A673 (cell line): ENCODE measurements around the gene KCNJ8. TPM values are rescaled to one million over a fixed set of nuclear protein-coding genes. Genes with fewer than 3 reads are reported as not detected.

Experiments used
- BruUV-seq: library from RNA; stranded (reverse); fragments of 400-500 nt; replicated peaks from 2 replicates; lab custom pipeline; 2021; lab: Mats Ljungman, UMichigan
- CTCF ChIA-PET: fragments of 300-600 bp; sonication (Branson Sonifier 250); formaldehyde crosslinking; loops from one replicate; lab custom pipeline; 2022; ENCODE audit warnings: antibody characterized with exemption; lab: Charles Lee
- POLR2A ChIA-PET: fragments of 300-600 bp; sonication (Branson Sonifier 250); formaldehyde crosslinking; loops from one replicate; lab custom pipeline; 2022; ENCODE audit warnings: antibody characterized with exemption; ENCODE audit not compliant: low non-redundant PET; lab: Charles Lee
- DNase-seq: peaks from one replicate; pipeline ENCODE4 v3.0.0-alpha.2; 2015; ENCODE audit warnings: low spot score
- H3K27ac ChIP-seq: fragments of 200-600 bp; sonication (generic); 2 replicates; pipeline ENCODE4 v1.5.1; 2016; ENCODE audit warnings: mixed run types, low read depth, mild to moderate bottlenecking, mixed read lengths, antibody characterized with exemption, low read length; ENCODE audit not compliant: poor library complexity, severe bottlenecking
- H3K27me3 ChIP-seq: fragments of 200-600 bp; sonication (generic); replicated peaks from 2 replicates; pipeline ENCODE4 v1.6.1; 2017; ENCODE audit warnings: mixed run types, low read depth, mild to moderate bottlenecking, mixed read lengths, antibody characterized with exemption, low read length; ENCODE audit not compliant: insufficient read depth, poor library complexity
- H3K36me3 ChIP-seq: fragments of 200-600 bp; sonication (generic); 2 replicates; pipeline ENCODE4 v1.6.1; 2016; ENCODE audit warnings: mixed run types, mild to moderate bottlenecking, mixed read lengths, antibody characterized with exemption, low read length; ENCODE audit not compliant: insufficient read depth, poor library complexity, severe bottlenecking
- H3K4me1 ChIP-seq: fragments of 200-600 bp; sonication (generic); 2 replicates; pipeline ENCODE4 v1.6.1; 2017; ENCODE audit warnings: mixed run types, mild to moderate bottlenecking, mixed read lengths, antibody characterized with exemption, low read length; ENCODE audit not compliant: insufficient read depth, poor library complexity, severe bottlenecking
- H3K4me3 ChIP-seq: fragments of 200-600 bp; sonication (generic); 2 replicates; pipeline ENCODE4 v1.5.1; 2016; ENCODE audit warnings: low read depth, mixed run types, mild to moderate bottlenecking, mixed read lengths, low read length; ENCODE audit not compliant: poor library complexity, severe bottlenecking
- H3K9me3 ChIP-seq: fragments of 200-600 bp; sonication (generic); 2 replicates; pipeline ENCODE4 v1.6.1; 2016; ENCODE audit warnings: mixed run types, low read depth, mild to moderate bottlenecking, mixed read lengths, antibody characterized with exemption, low read length; ENCODE audit not compliant: poor library complexity, severe bottlenecking
- EZH2 ChIP-seq: fragments of 200-600 bp; sonication (generic); IDR thresholded peaks from 2 replicates; pipeline ENCODE4 v1.6.1; 2017; ENCODE audit warnings: borderline replicate concordance, low read depth, mild to moderate bottlenecking, mixed read lengths, antibody characterized with exemption, low read length; ENCODE audit not compliant: poor library complexity, severe bottlenecking
- intact Hi-C: fragments of 100-400 bp; cut with micrococcal nuclease; formaldehyde crosslinking; loops from one replicate; pipeline ENCODE4 v1.10.0; 2022; ENCODE audit not compliant: unreplicated experiment
- total RNA-seq: library from RNA; stranded (reverse); gene quantifications from 2 replicates; pipeline ENCODE4 v1.2.3, GENCODE V29; 2021
- TF ChIP-seq, protein P1 (sequence below): fragments of 300-800, 200-600 bp; sonication (generic); conservative IDR thresholded peaks from 2 replicates; pipeline ENCODE4 v1.5.1; 2017; ENCODE audit warnings: low read depth, mild to moderate bottlenecking, antibody characterized with exemption, low read length, moderate library complexity, mixed read lengths

KCNJ8 gene
- total RNA-seq, 1 experiment from 2014 or later: not detected

DNA sequence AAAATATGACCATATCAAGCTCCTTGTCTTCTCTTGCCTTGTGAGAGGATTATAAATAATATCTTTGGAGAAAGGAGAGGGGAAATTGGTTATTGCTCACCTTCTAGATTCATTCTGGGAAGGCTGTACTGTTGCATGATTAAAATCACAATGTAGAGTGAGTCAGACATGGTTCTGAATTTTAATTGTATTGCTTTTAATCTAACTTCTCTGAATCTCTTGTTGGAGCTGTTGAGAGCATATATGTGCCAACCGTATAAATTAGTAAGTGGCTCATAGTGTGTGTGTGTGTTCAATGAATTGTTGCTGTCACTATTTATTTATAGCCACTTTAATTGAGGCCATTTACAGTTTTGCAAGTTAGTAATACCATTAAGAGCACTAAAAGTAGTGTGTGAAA is 56.1 kb downstream of the KCNJ8 start:
- H3K4me3 ChIP-seq: no peak overlapping the region
- intact Hi-C loops: no loop called here
- DNase-seq: no peak
- H3K4me1 ChIP-seq: peaks cover 28% of the 10 kb centered on the region
- CTCF ChIA-PET: no interaction called here
- POLR2A ChIA-PET: no interaction called here
- H3K36me3 ChIP-seq: no peaks in the 10 kb centered on the region
- no TSS peak for BruUV-seq
- H3K27me3 ChIP-seq: peaks cover 58% of the 10 kb centered on the region
- H3K9me3 ChIP-seq: no peaks in the 10 kb centered on the region
- no peak overlapping the region for H3K27ac ChIP-seq
- TF ChIP-seq, protein P1, sequence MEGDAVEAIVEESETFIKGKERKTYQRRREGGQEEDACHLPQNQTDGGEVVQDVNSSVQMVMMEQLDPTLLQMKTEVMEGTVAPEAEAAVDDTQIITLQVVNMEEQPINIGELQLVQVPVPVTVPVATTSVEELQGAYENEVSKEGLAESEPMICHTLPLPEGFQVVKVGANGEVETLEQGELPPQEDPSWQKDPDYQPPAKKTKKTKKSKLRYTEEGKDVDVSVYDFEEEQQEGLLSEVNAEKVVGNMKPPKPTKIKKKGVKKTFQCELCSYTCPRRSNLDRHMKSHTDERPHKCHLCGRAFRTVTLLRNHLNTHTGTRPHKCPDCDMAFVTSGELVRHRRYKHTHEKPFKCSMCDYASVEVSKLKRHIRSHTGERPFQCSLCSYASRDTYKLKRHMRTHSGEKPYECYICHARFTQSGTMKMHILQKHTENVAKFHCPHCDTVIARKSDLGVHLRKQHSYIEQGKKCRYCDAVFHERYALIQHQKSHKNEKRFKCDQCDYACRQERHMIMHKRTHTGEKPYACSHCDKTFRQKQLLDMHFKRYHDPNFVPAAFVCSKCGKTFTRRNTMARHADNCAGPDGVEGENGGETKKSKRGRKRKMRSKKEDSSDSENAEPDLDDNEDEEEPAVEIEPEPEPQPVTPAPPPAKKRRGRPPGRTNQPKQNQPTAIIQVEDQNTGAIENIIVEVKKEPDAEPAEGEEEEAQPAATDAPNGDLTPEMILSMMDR: no peak
- no peak for TF ChIP-seq EZH2

DNA sequence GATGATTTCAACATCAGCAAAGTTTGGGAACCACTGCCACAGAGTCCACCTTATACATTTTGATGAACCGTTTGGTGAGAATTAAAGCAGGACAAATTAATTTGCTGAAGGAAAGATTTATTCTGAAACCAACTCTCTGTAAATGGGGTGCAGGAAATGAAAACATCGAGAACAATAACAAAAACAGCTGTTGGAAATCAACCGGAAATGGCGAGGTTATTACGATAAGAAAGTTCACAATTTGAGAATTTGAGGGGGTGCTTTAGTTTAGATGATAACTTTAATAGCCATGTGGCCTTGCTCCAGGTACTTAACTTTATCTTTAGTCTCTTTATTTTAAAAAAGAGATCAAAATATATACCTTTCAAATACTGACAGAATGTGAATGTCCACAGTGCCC is 56.7 kb downstream of the KCNJ8 start:
- no peaks in the 10 kb centered on the region for H3K36me3 ChIP-seq
- intact Hi-C loops: no loop called here
- peaks cover 28% of the 10 kb centered on the region for H3K4me1 ChIP-seq
- no peak for TF ChIP-seq EZH2
- TF ChIP-seq, protein P1: no peak
- ChIA-PET POLR2A (interaction anchor here (0.6 kb wide), 1 partner anchor 164 kb away, joined by 3 read pairs; no protein-coding TSS in a partner anchor), CTCF (no interaction called here)
- BruUV-seq: no TSS peak
- peak; percentile 77 for DNase-seq
- H3K27me3 ChIP-seq: peaks cover 59% of the 10 kb centered on the region
- H3K9me3 ChIP-seq: no peaks in the 10 kb centered on the region
- H3K4me3 ChIP-seq: no peak overlapping the region
- H3K27ac ChIP-seq: no peak overlapping the region

DNA sequence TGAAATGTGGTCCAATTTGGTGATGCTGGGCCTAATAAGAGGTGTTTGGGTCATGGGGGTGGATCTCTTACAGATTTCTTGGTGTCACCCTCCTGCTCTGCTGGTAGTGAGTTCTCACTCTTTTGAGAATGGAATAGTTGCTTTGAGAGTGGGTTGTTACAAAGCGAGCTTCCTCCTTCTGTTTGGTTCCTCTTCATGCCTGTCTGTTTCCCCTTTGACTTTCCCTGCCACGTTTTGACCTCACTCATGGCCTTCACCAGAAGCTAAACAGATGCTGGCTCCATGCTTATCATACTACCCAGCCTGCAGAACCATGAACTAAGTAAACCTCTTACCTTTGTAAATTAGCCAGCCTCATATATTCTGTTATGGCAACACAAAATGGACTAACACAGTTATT is 59.1 kb downstream of the KCNJ8 start:
- POLR2A ChIA-PET: no interaction called here
- Histone ChIP-seq H3K27me3 (peaks cover 61% of the 10 kb centered on the region), H3K4me1 (peaks cover 28% of the 10 kb centered on the region), H3K27ac (no peak overlapping the region), H3K9me3 (no peaks in the 10 kb centered on the region), H3K36me3 (no peaks in the 10 kb centered on the region), H3K4me3 (no peak overlapping the region)
- CTCF ChIA-PET: no interaction called here
- TF ChIP-seq EZH2: no peak
- TF ChIP-seq, protein P1: no peak
- intact Hi-C loops: no loop called here
- DNase-seq: no peak
- BruUV-seq: no TSS peak

Other genes starting within 250 kb of the KCNJ8 start
- 0.28 and 0.85 TPM in 2 replicates for gene SPX, start 248.4 kb downstream of the KCNJ8 start, total RNA-seq
- gene GYS2, start 169.9 kb downstream of the KCNJ8 start, total RNA-seq: 0.11 TPM in 1 of 2 replicates, not detected in the other
- 1,201 and 1,223 TPM in 2 replicates for gene LDHB, start 116.9 kb downstream of the KCNJ8 start, total RNA-seq
- 0.04 TPM in 1 of 2 replicates, not detected in the other for gene ABCC9, start 166.7 kb upstream of the KCNJ8 start, total RNA-seq